ENCODE data around the gene ARL14EP.

GRCh38 chr11:30314625-30315024 is 8.3 kb upstream of the ARL14EP start:
- TF ChIP-seq POLR2A (IDR thresholded peaks at IDR 0.05): no peak
- peak in 2 of 6 experiments; percentile 3 to 4 for TF ChIP-seq CTCF (IDR thresholded peaks at IDR 0.05)
